Activated CD4-positive, alpha-beta memory T cell treated with anti-CD3 and anti-CD28 coated beads, Interleukin-2, amount 10 ng/mL, durations not matched to agents 7 days and 5 days (primary cell): ENCODE data around the gene FAM228A. TPM values are rescaled to one million over a fixed set of nuclear protein-coding genes. Genes with fewer than 3 reads are reported as not detected.
"Not testable (repeated sequence)": the region's sequence is repeated elsewhere in the genome, so short reads cannot be mapped to it uniquely, and the experiment has no call there.

Experiments used
- CTCF ChIA-PET: fragments of 350-600 bp; sonication (Branson Sonifier 250); formaldehyde crosslinking; loops from one replicate; lab custom pipeline; 2021; ENCODE audit warnings: antibody characterized with exemption, inconsistent platforms; lab: Charles Lee
- POLR2A ChIA-PET: fragments of 350-600 bp; sonication (Branson Sonifier 250); formaldehyde crosslinking; loops from one replicate; lab custom pipeline; 2021; ENCODE audit warnings: antibody characterized with exemption; lab: Charles Lee
- DNase-seq: peaks from one replicate; pipeline ENCODE4 v3.0.0-alpha.2; 2020
- H3K27ac Mint-ChIP-seq: one replicate; pipeline ENCODE4 v1.8.0; 2021; ENCODE audit warnings: mild to moderate bottlenecking, mixed read lengths
- H3K27me3 Mint-ChIP-seq: one replicate; pipeline ENCODE4 v1.8.0; 2021; ENCODE audit warnings: mixed read lengths
- H3K36me3 Mint-ChIP-seq: one replicate; pipeline ENCODE4 v1.8.0; 2021; ENCODE audit warnings: low read depth, mixed read lengths
- H3K4me1 Mint-ChIP-seq: one replicate; pipeline ENCODE4 v1.8.0; 2021; ENCODE audit warnings: mixed read lengths
- H3K4me3 Mint-ChIP-seq: one replicate; pipeline ENCODE4 v1.8.0; 2021; ENCODE audit warnings: mild to moderate bottlenecking, mixed read lengths
- H3K9me3 Mint-ChIP-seq: one replicate; pipeline ENCODE4 v1.8.0; 2021; ENCODE audit warnings: mixed read lengths
- total RNA-seq, 2 experiments: library from RNA; stranded (reverse); gene quantifications; one replicate each; pipeline ENCODE4 v1.2.3, GENCODE V29; 2021

FAM228A gene
- under 1 TPM in 1 of 2 experiments, not detected in 1; 0.23 TPM for total RNA-seq

DNA sequence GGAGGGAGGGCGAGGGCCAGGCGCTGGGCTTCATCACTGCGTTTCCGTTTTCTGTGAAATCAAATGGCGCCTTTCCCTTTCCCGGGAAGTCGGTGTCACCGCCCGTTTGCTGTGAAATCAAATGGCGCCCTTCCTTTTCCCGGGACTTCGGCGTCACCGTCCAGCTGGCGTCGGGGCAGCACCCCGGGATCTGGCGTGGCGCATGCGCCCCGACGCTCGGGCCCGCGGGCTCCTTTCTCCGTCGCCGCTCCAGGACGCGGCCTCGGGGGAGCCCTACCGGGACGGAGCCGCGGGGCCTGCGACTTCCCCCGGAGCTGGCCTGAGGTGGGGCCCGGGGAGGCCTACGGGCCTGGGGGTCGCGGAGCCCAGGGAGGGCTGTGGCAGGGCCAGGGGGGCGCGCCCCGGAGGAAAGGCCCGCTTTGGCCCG, at the start of gene FAM228A:
FAM228A (plus strand) TSS at position 203 of the 427 bp plus-strand sequence. CDS start 428 bp downstream, outside the sequence.
- peaks cover 6% of the 10 kb centered on the region for H3K27me3 Mint-ChIP-seq
- no peak for DNase-seq
- no peak within 1 kb of the TSS for H3K27ac Mint-ChIP-seq
- POLR2A ChIA-PET, result no interaction called here
- no peak within 1 kb of the TSS for H3K4me3 Mint-ChIP-seq
- H3K4me1 Mint-ChIP-seq, result peaks cover 9% of the 10 kb centered on the region
- no peaks in the 10 kb centered on the region for H3K9me3 Mint-ChIP-seq
- H3K36me3 Mint-ChIP-seq, result no peaks in the 10 kb centered on the region
- CTCF ChIA-PET, result no interaction called here

- CTCF ChIA-PET, result no interaction called here
- POLR2A ChIA-PET, result interaction anchor here (1.2 kb wide), 1 partner anchor 50 kb away, joined by 6 read pairs; the partner anchor contains the start of gene SF3B6
- Mint-ChIP-seq H3K36me3 (peaks cover 3% of the 10 kb centered on the region), H3K27ac (no peak overlapping the region), H3K9me3 (no peaks in the 10 kb centered on the region), H3K4me1 (peaks cover 17% of the 10 kb centered on the region), H3K4me3 (no peak overlapping the region), H3K27me3 (no peaks in the 10 kb centered on the region)
- no peak for DNase-seq
These were observed 48.9 kb upstream of the FAM228A start for GRCh38 chr2:24125956-24126355.

- POLR2A ChIA-PET, result no interaction called here
- no peak overlapping the region for H3K27ac Mint-ChIP-seq
- peaks cover 3% of the 10 kb centered on the region for H3K36me3 Mint-ChIP-seq
- CTCF ChIA-PET, result no interaction called here
- no peak for DNase-seq
- H3K9me3 Mint-ChIP-seq, result peaks cover 8% of the 10 kb centered on the region
- H3K27me3 Mint-ChIP-seq, result peaks cover 7% of the 10 kb centered on the region
- no peaks in the 10 kb centered on the region for H3K4me1 Mint-ChIP-seq
- no peak overlapping the region for H3K4me3 Mint-ChIP-seq
These were observed 42.3 kb upstream of the FAM228A start for GRCh38 chr2:24132543-24132942.

GRCh38 chr2:24140305-24140704, 34.5 kb upstream of the FAM228A start:
- H3K9me3 Mint-ChIP-seq, result not testable (repeated sequence)

DNA sequence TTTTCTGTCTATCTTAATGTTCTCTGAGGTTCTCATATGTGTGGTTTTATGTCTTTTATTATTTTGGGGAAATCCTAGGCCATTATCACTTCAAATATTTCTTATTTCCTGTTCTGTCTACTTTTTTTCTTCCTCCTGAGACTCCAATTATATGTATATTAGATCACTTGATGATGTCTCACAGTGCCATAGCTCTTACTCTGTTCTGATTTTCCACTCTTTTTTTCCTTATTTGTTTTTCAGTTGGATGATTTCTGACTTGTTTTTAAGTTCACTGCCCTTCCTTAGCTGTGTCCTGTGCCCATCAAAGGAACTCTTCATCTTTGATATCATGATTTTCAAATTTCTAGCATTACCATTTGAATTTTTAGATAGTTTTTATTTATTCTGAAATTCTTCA, 27.5 kb upstream of the FAM228A start:
- no peaks in the 10 kb centered on the region for H3K27me3 Mint-ChIP-seq
- ChIA-PET CTCF (interaction anchor here (0.8 kb wide), 1 partner anchor 16 kb away, joined by 3 read pairs; no protein-coding TSS in a partner anchor), POLR2A (no interaction called here)
- no peaks in the 10 kb centered on the region for H3K4me1 Mint-ChIP-seq
- H3K27ac Mint-ChIP-seq, result no peak overlapping the region
- H3K9me3 Mint-ChIP-seq, result peaks cover 16% of the 10 kb centered on the region
- no peak for DNase-seq
- no peak overlapping the region for H3K4me3 Mint-ChIP-seq
- peaks cover 8% of the 10 kb centered on the region for H3K36me3 Mint-ChIP-seq

More at GRCh38 chr2:24140305-24140704, 34.5 kb upstream of the FAM228A start:
- H3K27ac Mint-ChIP-seq, DNase-seq, H3K4me1 Mint-ChIP-seq, H3K4me3 Mint-ChIP-seq, H3K27me3 Mint-ChIP-seq, POLR2A ChIA-PET, H3K36me3 Mint-ChIP-seq: not testable (repeated sequence)
- CTCF ChIA-PET, result interaction anchor here (0.6 kb wide), 1 partner anchor 106 kb away, joined by 3 read pairs; no protein-coding TSS in a partner anchor

DNA sequence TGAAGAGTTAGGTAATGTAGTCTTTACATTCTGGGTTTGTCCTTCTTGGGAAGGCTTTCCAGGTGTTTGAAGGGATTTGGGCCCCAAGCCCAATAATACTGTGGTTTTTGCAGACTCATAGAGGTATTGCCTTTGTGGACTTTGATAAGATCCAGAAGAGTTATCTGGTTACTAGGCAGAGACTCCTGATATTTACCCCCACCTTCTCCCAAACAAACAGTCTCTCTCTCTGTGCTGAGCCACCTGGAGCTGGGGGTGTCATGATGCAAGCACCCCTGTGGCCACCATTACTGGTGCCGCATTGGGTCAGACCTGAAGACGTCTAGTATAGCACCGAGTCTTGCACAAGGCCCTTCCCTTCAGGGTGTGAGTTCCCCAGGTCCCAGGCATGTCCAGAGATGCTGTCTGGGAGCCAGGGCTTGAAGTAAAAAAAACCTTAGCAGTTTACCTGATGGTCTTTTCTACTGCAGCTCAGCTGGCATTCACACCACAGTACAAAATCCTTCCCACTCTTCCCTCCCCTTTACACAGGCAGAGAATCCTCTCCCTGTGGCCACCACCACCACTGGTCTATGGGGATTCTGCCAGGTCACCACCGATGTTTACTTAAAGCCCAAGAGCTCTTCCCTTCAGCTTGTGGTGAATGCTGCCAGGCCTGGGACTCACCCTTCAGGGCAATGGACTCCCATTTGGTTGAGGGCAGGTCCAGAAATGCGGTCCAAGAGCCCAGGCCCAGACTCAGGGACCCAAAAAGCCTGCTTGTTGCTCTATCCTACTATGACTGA, 22.2 kb upstream of the FAM228A start:
- CTCF ChIA-PET, result no interaction called here
- H3K9me3 Mint-ChIP-seq, result peaks cover 9% of the 10 kb centered on the region
- no peak overlapping the region for H3K4me3 Mint-ChIP-seq

GRCh38 chr2:24153478-24153877, 21.4 kb upstream of the FAM228A start:
- CTCF ChIA-PET, result interaction anchor here (1.9 kb wide), 1 partner anchor 10 kb away, joined by 8 read pairs; no protein-coding TSS in a partner anchor
- POLR2A ChIA-PET, result interaction anchor here (1.0 kb wide), 1 partner anchor 11 kb away, joined by 3 read pairs; no protein-coding TSS in a partner anchor

More for the DNA sequence above, 22.2 kb upstream of the FAM228A start:
- POLR2A ChIA-PET, result interaction anchor here (1.0 kb wide), 1 partner anchor 12 kb away, joined by 3 read pairs; no protein-coding TSS in a partner anchor
- Mint-ChIP-seq H3K36me3 (peaks cover 3% of the 10 kb centered on the region), H3K27ac (no peak overlapping the region), H3K27me3 (no peaks in the 10 kb centered on the region), H3K4me1 (no peaks in the 10 kb centered on the region)
- no peak for DNase-seq

DNA sequence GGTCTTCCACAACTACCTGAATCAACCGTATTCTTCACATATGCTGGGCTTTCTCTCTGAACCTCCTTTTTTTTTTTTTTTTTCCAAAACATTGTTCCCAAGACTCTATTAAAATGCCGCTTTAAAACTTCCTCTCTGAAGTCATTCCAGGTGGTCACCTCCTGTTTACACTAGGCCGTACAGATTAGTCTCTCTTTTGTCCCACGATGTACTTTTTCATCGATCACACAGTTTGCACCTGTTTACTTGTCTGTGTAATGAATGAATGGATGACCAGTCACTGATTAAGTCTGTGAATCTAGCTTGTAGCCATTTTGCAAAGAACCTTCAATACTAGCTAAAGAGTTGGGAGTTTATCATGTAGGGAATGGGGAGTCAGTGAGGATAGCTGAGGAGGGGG, 16.7 kb upstream of the FAM228A start:
- no peak overlapping the region for H3K27ac Mint-ChIP-seq
- ChIA-PET POLR2A (interaction anchor here (1.0 kb wide), 1 partner anchor 231 kb away, joined by 3 read pairs; the partner anchor contains the start of gene ATAD2B), CTCF (no interaction called here)
- DNase-seq, result no peak
- no peaks in the 10 kb centered on the region for H3K4me1 Mint-ChIP-seq
- H3K36me3 Mint-ChIP-seq, result no peaks in the 10 kb centered on the region
- no peak overlapping the region for H3K4me3 Mint-ChIP-seq
- no peaks in the 10 kb centered on the region for H3K9me3 Mint-ChIP-seq
- H3K27me3 Mint-ChIP-seq, result peaks cover under 1% of the 10 kb centered on the region

More at GRCh38 chr2:24153478-24153877, 21.4 kb upstream of the FAM228A start:
- Mint-ChIP-seq H3K27ac (no peak overlapping the region), H3K4me1 (no peaks in the 10 kb centered on the region), H3K9me3 (peaks cover 2% of the 10 kb centered on the region), H3K27me3 (no peaks in the 10 kb centered on the region), H3K36me3 (peaks cover 3% of the 10 kb centered on the region), H3K4me3 (no peak overlapping the region)
- DNase-seq, result no peak

DNA sequence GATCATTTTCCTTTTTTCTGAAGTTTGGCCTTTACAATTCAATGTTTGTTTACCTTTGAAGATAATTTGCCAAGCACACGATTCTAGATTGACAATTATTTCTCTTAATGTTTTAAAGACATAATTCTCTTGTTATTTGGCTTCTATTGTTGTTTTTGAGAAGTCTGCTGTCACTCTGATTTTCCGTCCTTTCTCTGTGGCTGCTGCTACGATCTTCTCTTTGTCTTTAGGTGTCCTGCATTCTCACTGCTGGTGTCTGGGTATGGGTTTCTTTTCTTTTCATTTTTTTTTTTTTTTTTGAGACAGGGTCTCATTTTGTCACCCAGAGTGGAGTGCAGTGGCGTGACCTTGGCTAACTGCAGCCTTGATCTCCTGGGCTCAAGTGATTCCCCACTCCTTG, 15.1 kb upstream of the FAM228A start:
- DNase-seq, result no peak
- peaks cover 2% of the 10 kb centered on the region for H3K27me3 Mint-ChIP-seq
- no peaks in the 10 kb centered on the region for H3K36me3 Mint-ChIP-seq
- H3K9me3 Mint-ChIP-seq, result no peaks in the 10 kb centered on the region
- H3K27ac Mint-ChIP-seq, result no peak overlapping the region
- ChIA-PET POLR2A (no interaction called here), CTCF (no interaction called here)
- H3K4me3 Mint-ChIP-seq, result no peak overlapping the region
- H3K4me1 Mint-ChIP-seq, result no peaks in the 10 kb centered on the region

- POLR2A ChIA-PET, result no interaction called here
- no peaks in the 10 kb centered on the region for H3K9me3 Mint-ChIP-seq
These were observed 14.1 kb upstream of the FAM228A start for GRCh38 chr2:24160761-24161160.

GRCh38 chr2:24162494-24162893, 12.4 kb upstream of the FAM228A start:
- no peak for DNase-seq
- ChIA-PET POLR2A (no interaction called here), CTCF (interaction anchor here (1.2 to 3.4 kb wide), 4 partner anchors 8 to 338 kb away, joined by 3 to 15 read pairs (median 10); partner anchors contain the start of genes ATAD2B and TP53I3)
- H3K9me3 Mint-ChIP-seq, result no peaks in the 10 kb centered on the region
- H3K27ac Mint-ChIP-seq, result no peak overlapping the region
- no peaks in the 10 kb centered on the region for H3K4me1 Mint-ChIP-seq
- H3K4me3 Mint-ChIP-seq, result no peak overlapping the region
- peaks cover 2% of the 10 kb centered on the region for H3K27me3 Mint-ChIP-seq
- no peaks in the 10 kb centered on the region for H3K36me3 Mint-ChIP-seq

More at GRCh38 chr2:24160761-24161160, 14.1 kb upstream of the FAM228A start:
- DNase-seq, result no peak
- Mint-ChIP-seq H3K27me3 (peaks cover 2% of the 10 kb centered on the region), H3K4me3 (no peak overlapping the region), H3K27ac (no peak overlapping the region), H3K36me3 (no peaks in the 10 kb centered on the region), H3K4me1 (no peaks in the 10 kb centered on the region)
- CTCF ChIA-PET, result no interaction called here

- peaks cover 2% of the 10 kb centered on the region for H3K27me3 Mint-ChIP-seq
- ChIA-PET CTCF (interaction anchor here (1.0 to 3.4 kb wide), 8 partner anchors 9 to 342 kb away, joined by 3 to 15 read pairs (median 5); partner anchors contain the start of genes ATAD2B and TP53I3), POLR2A (no interaction called here)
- no peaks in the 10 kb centered on the region for H3K36me3 Mint-ChIP-seq
- H3K4me3 Mint-ChIP-seq, result no peak overlapping the region
- DNase-seq, result no peak
- no peaks in the 10 kb centered on the region for H3K9me3 Mint-ChIP-seq
- no peaks in the 10 kb centered on the region for H3K4me1 Mint-ChIP-seq
- H3K27ac Mint-ChIP-seq, result no peak overlapping the region
These were observed 11.7 kb upstream of the FAM228A start for GRCh38 chr2:24163186-24163585.

- CTCF ChIA-PET, result interaction anchor here (0.7 to 3.4 kb wide), 8 partner anchors 9 to 343 kb away, joined by 3 to 15 read pairs (median 5); partner anchors contain the start of gene TP53I3
- Mint-ChIP-seq H3K36me3 (no peaks in the 10 kb centered on the region), H3K4me3 (no peak overlapping the region), H3K27ac (no peak overlapping the region), H3K4me1 (no peaks in the 10 kb centered on the region), H3K27me3 (peaks cover 2% of the 10 kb centered on the region), H3K9me3 (no peaks in the 10 kb centered on the region)
- POLR2A ChIA-PET, result no interaction called here
- DNase-seq, result no peak
These were observed 11.3 kb upstream of the FAM228A start for GRCh38 chr2:24163601-24164000.
